HFFc6 (cell line): ENCODE data around the gene NFE2L3. TPM values are rescaled to one million over a fixed set of nuclear protein-coding genes. Genes with fewer than 3 reads are reported as not detected.

Experiments
- DNase-seq: peaks from one replicate; pipeline ENCODE4 v3.0.0-alpha.2; 2018
- H3K27ac Mint-ChIP-seq: 2 replicates; pipeline ENCODE4 v1.8.0; 2020; ENCODE audit warnings: mild to moderate bottlenecking, mixed read lengths
- H3K27me3 Mint-ChIP-seq: 2 replicates; pipeline ENCODE4 v1.8.0; 2021; ENCODE audit warnings: mild to moderate bottlenecking, moderate library complexity, mixed read lengths; ENCODE audit not compliant: insufficient read depth
- H3K36me3 Mint-ChIP-seq: 2 replicates; pipeline ENCODE4 v1.8.0; 2021; ENCODE audit warnings: low read depth, mixed read lengths
- H3K4me1 Mint-ChIP-seq: 2 replicates; pipeline ENCODE4 v1.8.0; 2020; ENCODE audit warnings: low read depth, mixed read lengths
- H3K4me3 Mint-ChIP-seq: 2 replicates; pipeline ENCODE4 v1.8.0; 2020; ENCODE audit warnings: mild to moderate bottlenecking, moderate library complexity, mixed read lengths
- H3K9me3 Mint-ChIP-seq: 2 replicates; pipeline ENCODE4 v1.8.0; 2020; ENCODE audit warnings: mild to moderate bottlenecking, mixed read lengths
- CTCF ChIP-seq: fragments of 200-600 bp; sonication (generic); IDR thresholded peaks from 2 replicates; pipeline ENCODE4 v1.5.0; 2021; ENCODE audit warnings: antibody characterized with exemption, mild to moderate bottlenecking
- total RNA-seq, 6 experiments: library from RNA; stranded (reverse); fragmentation: NEBNext Ultra II Directional; extraction: Animal tissue kit (Norgen Biotek cat#: 25700); gene quantifications; 2 replicates in 1 of 6; 3 replicates in 5 of 6; pipeline ENCODE4 v1.2.3, GENCODE V29; 2021

Gene NFE2L3
- total RNA-seq, 6 experiments from 2014 or later = 2.3 to 6.5 (median 2.7) TPM

GRCh38 chr7:26203016-26203415, 51.0 kb downstream of the NFE2L3 start:
- Mint-ChIP-seq H3K4me3 (peak overlapping the region; percentile 93), H3K36me3 (peaks cover 71% of the 10 kb centered on the region), H3K27ac (peak overlapping the region; percentile 88), H3K9me3 (peaks cover 11% of the 10 kb centered on the region), H3K27me3 (peaks cover 20% of the 10 kb centered on the region), H3K4me1 (peaks cover 45% of the 10 kb centered on the region)
- no peak for TF ChIP-seq CTCF
- no peak for DNase-seq

- no peak overlapping the region for H3K4me3 Mint-ChIP-seq
- peaks cover 67% of the 10 kb centered on the region for H3K36me3 Mint-ChIP-seq
- H3K27me3 Mint-ChIP-seq = no peaks in the 10 kb centered on the region; the same call in 1 of the 2 replicates
- no peak for TF ChIP-seq CTCF
- H3K9me3 Mint-ChIP-seq = no peaks in the 10 kb centered on the region
- H3K4me1 Mint-ChIP-seq = peaks cover 41% of the 10 kb centered on the region
- no peak overlapping the region for H3K27ac Mint-ChIP-seq
- DNase-seq = no peak
Measured at GRCh38 chr7:26208040-26208439, 56.0 kb downstream of the NFE2L3 start.

GRCh38 chr7:26212921-26213718, 61.1 kb downstream of the NFE2L3 start:
- no peak for DNase-seq
- Mint-ChIP-seq H3K4me1 (no peaks in the 10 kb centered on the region), H3K36me3 (peaks cover 26% of the 10 kb centered on the region), H3K27me3 (no peaks in the 10 kb centered on the region; the same call in 1 of the 2 replicates), H3K27ac (no peak overlapping the region), H3K4me3 (no peak overlapping the region), H3K9me3 (no peaks in the 10 kb centered on the region)
- no peak for TF ChIP-seq CTCF

GRCh38 chr7:26213807-26214515, 62.0 kb downstream of the NFE2L3 start:
- Mint-ChIP-seq H3K4me3 (no peak overlapping the region), H3K27ac (no peak overlapping the region), H3K4me1 (no peaks in the 10 kb centered on the region), H3K9me3 (no peaks in the 10 kb centered on the region), H3K27me3 (no peaks in the 10 kb centered on the region; the same call in 1 of the 2 replicates), H3K36me3 (peaks cover 26% of the 10 kb centered on the region)
- TF ChIP-seq CTCF = no peak
- no peak for DNase-seq

GRCh38 chr7:26216049-26216448, 64.1 kb downstream of the NFE2L3 start:
- Mint-ChIP-seq H3K27me3 (no peaks in the 10 kb centered on the region; the same call in 1 of the 2 replicates), H3K27ac (no peak overlapping the region), H3K9me3 (no peaks in the 10 kb centered on the region), H3K4me3 (no peak overlapping the region), H3K4me1 (no peaks in the 10 kb centered on the region), H3K36me3 (peaks cover 14% of the 10 kb centered on the region)
- DNase-seq = no peak
- TF ChIP-seq CTCF = no peak
